GM12864 (cell line): ENCODE data around the gene ADGRA1.

Experiments used
- DNase-seq: peaks from one replicate; pipeline ENCODE4 v3.0.0-alpha.2; 2011; ENCODE audit warnings: low read depth
- H3K4me3 ChIP-seq: 2 replicates; pipeline ENCODE4 v1.5.1; 2011; ENCODE audit warnings: mild to moderate bottlenecking, low read depth, low read length, control low read depth
- CTCF ChIP-seq: IDR thresholded peaks from 2 replicates; pipeline ENCODE4 v1.5.1; 2011; ENCODE audit warnings: low read depth, mild to moderate bottlenecking, moderate library complexity, low read length, control low read depth, inconsistent platforms; ENCODE audit errors: missing control alignments

ADGRA1 gene

GRCh38 chr10:133069033-133069525 is 18.6 kb upstream of the ADGRA1 start:
- no peak overlapping the region for H3K4me3 ChIP-seq
- DNase-seq: no peak
- no peak for TF ChIP-seq CTCF

GRCh38 chr10:133070405-133070804 is 17.3 kb upstream of the ADGRA1 start:
- DNase-seq: no peak
- no peak overlapping the region for H3K4me3 ChIP-seq
- TF ChIP-seq CTCF: no peak

- no peak for DNase-seq
- H3K4me3 ChIP-seq: no peak overlapping the region
- TF ChIP-seq CTCF: no peak
These were observed 16.9 kb upstream of the ADGRA1 start for GRCh38 chr10:133070810-133071209.

GRCh38 chr10:133071733-133072132 is 16.0 kb upstream of the ADGRA1 start:
- DNase-seq: no peak
- H3K4me3 ChIP-seq: no peak overlapping the region
- no peak for TF ChIP-seq CTCF

- no peak for TF ChIP-seq CTCF
- H3K4me3 ChIP-seq: no peak overlapping the region
- DNase-seq: no peak
These were observed 15.5 kb upstream of the ADGRA1 start for GRCh38 chr10:133072196-133072595.

- DNase-seq: no peak
- TF ChIP-seq CTCF: no peak
- no peak overlapping the region for H3K4me3 ChIP-seq
These were observed 14.9 kb upstream of the ADGRA1 start for GRCh38 chr10:133072720-133073390.
